ENCODE measurements around the gene RFNG.

- TF ChIP-seq CTCF (IDR thresholded peaks at IDR 0.05): no peak
- TF ChIP-seq POLR2A (IDR thresholded peaks at IDR 0.05): no peak
These were observed 28.6 kb upstream of the RFNG start for GRCh38 chr17:82080048-82080788.
